Dedifferentiated amniotic fluid mesenchymal stem cell (primary cell): ENCODE measurements around the gene ACER3.
"Not testable (repeated sequence)": the region's sequence is repeated elsewhere in the genome, so short reads cannot be mapped to it uniquely, and the experiment has no call there.

Experiments
- DNase-seq: peaks from one replicate; pipeline ENCODE4 v3.0.0-alpha.2; 2016; ENCODE audit errors: extremely low spot score

The ACER3 gene

DNA sequence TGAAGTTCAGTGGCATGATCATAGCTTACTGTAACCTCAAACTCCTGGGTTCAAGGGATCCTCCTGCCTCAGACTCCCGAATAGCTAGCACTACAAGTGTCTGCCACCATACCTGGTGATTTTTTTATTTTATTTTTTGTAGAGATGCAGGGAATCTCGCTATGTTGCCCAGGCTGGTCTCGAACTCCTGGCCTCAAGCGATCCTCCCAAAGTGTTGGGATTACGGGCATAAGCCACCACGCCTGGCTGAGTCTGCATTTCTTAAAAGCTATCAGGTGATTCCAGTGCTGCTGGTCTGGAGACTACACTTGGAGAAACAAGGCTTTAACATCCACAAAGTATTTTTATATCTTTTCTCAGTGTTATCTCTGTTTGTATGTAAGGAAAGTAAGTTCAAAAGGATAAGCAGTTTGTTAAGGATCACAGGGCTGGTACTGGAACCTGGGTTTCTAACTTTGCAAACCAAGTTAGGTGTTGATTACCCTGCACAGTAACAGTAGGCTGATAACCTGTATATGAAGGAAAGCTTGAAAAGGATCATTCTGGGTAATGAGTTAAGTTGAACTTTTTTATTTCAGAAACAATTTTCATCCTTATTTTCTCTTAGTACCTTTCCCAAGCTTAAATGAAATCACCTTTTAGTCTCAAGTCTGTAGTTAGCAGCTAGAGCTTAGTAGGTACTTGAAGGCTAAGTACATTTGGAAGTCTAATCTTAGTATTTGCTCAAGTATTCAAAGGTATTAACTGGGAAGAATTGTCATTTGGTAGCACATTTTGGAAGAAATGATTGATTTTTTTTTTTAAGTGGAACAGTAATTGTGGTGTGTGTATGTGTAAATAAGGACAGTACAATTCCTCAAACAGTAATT lies 12.5 kb downstream of the ACER3 start:
- no peak for DNase-seq

DNA sequence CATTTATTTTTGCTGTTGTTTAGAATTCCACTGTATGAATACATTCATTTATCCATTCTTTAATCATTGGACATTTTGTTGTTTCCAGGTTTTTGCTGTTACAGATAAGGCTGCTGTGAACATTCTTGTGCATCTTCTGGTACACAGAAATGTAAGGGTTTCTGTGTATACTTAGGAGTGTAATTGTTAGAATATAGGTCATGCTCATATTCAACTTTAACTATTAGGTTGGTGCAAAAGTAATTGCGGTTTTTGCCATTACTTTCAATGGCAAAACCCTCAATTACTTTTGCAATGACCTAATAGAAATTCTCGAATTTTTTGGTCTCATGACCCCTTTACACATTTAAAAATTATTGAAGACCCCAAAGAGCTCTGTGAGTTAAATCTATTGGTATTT lies 17.3 kb downstream of the ACER3 start:
- DNase-seq: no peak

DNA sequence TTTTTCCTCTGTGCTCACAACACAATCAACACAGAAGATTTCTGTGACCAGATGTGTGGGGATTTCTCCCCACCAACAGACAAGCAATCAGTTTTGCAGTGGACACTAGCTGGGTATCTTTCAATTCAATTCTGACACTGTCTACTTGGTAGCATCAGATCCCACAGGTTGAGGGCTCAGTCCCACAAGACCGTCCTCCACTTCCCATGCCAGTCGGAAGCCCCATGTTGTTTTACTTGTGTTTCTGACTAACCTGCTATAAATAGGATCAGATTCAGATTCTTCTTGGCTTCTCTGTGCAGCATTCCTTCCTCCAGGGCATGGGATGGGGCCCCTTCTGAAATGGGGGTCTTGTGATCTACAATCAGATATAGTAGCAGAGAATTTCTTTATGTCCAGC lies 19.6 kb downstream of the ACER3 start:
- DNase-seq: no peak

DNA sequence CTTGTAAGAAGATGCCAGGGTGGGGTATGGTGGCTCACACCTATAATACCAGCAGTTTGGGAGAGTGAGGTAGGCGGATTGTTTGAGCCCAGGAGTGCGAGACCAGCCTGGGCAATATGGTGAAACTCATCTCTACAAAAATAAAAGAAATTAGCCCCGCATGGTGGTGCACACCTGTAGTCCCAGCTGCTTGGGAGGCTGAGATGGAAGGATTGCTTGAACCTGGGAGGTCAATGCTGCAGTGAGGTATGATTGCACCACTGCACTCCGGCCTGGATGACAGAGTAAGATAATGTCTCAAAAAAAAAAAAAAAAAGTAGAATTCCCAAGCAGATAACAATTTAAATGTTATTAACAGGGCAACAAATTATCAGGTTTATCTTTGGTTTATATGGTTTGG lies 20.2 kb downstream of the ACER3 start:
- no peak for DNase-seq

DNA sequence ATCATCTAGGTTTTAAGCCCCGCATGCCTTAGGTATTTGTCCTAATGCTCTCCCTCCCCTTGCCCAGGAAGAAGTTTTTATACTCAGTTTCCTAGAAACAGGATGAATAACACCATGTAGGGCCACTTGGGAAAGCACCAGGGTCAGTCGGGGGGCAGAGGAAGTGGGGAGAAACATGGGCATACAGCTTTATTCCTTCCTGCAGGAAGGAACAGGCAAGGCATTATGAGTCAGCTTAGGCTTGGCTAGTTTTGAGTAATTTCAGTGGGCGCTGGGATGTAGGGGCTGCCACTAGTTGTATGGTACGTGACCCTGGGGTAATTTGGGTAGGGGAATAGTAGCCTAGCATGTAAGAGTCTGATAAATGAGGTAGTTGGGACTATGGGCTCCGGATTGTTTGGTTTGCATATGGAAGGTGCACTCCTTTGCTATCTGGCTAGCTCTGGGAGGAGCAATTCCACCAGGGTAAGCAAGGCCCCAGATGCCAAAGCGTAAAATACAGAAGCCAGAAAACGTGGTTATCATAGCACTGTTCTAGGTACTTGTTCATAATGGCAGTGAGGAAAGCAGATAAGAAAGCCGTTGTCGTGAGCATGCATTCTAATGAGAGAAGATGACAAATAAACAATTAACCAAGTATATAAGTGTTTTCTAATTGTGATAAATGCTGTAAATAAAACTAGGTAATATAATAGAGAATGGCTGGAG lies 24.8 kb downstream of the ACER3 start:
- no peak for DNase-seq

DNA sequence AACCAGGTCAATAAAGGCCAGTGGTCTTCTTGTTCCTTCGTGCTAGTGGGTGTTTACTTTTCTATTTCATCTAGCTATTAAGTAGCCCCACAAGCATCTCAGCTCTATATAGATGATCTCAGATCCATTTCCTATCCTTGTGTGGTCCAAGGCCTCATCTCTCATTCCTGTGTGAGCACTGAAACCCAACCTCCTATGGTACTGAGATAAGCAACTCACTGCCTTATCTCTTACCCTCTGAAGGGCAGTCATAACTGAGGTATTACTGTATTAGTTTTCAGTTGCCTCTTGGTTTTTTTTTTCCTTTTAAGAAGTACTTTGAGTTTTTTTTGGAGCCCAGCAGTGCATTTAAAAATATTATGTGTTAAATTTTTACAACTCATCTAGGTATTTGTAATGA lies 28.3 kb downstream of the ACER3 start:
- no peak for DNase-seq

DNA sequence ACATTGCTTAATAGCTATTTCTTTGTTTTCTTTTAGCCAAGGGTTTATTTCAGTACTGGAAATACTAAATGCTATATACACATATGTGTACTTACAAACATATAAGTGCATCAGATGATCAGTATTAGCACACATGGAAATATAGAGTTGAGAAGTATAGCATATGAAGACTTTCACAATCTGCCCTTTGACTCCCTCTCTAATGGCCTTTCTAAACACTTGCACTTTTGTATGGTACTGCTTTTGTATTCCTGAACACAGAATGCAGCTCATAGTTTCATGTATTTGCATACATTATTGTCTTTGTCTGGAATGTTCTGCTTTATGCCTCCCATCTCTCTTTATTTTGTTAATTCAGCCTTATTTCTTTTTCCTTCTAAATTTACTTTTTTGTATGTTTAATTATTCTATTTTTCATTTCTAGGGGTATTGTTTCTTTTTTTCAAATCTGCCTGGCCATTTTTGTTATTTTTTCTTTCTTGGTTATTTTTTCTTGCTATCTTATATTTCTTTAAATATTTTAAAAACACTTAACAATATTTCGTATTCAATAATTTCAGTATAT lies 28.8 kb downstream of the ACER3 start:
- DNase-seq: no peak

DNA sequence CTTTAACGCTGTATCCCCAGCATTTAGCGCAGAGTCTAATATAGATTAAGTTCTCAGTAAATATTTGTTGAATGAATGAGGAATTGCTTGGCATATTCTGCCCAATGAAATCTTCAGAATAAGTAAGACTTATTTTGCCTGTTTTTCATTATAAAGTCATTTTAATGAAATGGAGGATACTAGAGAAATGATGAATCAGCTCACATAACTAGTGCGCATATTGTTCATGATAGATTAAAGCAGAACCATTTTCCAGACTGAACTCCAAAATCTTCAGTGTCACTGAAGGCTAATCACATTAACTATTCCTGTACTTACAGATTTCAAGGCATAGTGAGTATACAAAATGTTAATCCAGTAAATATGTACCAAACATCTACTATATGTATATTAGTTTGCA lies 29.6 kb downstream of the ACER3 start:
- DNase-seq: no peak

DNA sequence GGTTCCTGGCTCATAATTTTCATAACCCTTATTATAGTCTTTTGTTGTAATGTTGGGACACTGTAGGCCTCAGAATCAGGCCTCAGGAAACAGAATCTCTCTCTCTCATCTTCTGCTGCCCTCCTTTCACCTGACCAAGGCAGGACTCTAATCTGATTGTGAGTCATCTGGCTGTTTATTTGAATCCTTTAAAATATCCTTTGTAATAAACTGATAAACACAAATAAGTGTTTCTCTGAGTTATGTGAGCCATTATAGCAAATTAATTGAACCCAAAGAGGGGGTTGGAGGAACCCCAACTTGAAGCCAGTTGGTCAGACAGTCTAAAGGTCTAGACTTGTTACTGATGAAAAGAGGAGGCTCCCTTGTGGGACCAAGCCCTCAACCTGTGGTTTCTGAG lies 30.6 kb downstream of the ACER3 start:
- no peak for DNase-seq

DNA sequence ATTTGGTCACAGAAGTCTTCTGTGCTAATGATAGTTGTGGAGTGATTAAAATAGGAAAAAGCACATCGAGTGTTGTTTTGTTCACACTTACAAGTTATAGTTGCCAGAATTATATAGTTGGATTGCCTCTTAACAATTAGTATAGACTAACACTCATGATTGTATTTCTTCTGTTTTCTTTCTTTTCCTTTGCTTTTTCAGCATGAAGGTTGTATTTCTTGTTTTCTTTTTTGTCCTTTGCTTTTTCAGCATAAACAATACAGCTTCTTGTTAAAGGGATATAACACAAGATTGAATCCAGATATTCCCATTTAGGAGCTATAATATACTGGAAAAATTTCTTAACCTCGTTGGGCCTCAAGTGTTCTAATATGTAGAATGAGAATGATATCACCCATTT lies 31.1 kb downstream of the ACER3 start:
- DNase-seq: no peak

DNA sequence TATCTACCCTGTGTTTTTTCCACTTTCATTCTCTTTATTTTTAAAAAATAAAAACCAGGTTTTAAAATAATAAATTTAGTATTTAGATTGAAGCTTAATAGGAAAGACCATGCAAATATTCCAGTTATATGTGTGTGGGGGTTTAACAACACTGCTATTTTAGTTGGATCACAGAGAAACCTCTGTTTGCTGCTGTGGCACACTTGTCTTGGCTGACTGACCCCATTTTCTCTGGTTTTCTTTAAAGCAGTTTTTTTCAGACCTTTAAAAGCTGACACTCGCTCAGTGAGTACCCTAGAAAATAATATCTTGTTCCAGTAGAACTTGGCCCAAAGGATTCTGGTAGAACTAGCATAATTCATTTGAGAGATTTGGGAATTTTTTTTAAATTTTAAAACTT lies 31.6 kb downstream of the ACER3 start:
- no peak for DNase-seq

DNA sequence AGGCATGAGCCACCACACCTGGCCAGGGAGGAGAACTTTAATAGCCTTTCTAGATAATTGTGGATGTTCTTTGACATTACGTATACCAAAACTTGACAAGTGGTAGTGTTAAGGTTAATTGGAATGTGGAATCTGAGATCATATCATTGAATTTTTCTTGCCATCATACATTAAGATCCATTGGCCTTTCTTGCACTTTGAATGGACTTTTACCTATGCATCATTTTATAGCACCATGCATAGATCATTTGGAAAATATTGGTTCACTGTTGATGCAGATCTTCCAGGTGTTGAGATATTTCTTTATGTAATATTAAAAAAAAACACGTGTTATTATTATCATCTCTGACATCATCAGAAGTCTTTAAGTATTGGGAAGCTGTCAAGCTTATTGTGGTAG lies 36.5 kb downstream of the ACER3 start:
- no peak for DNase-seq

DNA sequence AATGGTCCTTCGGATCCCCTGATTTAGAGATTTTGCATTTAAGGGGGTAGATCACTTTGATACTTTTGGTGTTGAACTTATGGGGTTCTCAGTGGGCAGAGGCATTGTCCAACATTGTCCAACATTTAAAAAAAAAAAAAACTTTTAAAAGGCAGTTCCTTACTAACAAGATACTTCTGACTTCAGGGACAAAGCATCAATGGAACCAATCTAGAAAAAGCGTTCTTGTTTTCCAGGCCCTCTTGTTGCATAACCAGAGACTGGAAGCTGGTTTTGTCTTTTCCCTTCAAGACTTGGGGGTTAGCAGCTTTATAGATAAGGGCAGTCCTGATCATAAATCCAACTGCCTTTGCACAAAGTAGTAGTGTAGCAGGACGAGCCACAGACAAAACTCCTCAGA lies 40.4 kb downstream of the ACER3 start:
- no peak for DNase-seq

DNA sequence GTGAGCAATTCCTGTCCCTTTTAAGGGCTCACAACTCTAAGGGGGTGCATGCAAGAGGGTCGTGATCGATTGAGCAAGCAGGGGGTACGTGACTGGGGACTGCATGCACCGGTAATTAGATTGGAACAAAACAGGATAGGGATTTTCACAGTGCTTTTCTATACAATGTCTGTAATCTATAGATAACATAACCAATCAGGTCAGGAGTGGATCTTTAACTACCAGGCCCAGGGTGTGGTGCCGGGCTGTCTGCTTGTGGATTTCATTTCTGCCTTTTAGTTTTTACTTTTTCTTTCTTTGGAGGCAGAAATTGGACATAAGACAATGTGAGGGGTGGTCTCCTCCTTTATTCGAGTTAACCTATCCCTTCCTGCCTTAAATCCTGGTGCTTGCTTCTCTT lies 40.9 kb downstream of the ACER3 start:
- DNase-seq: not testable (repeated sequence)

DNA sequence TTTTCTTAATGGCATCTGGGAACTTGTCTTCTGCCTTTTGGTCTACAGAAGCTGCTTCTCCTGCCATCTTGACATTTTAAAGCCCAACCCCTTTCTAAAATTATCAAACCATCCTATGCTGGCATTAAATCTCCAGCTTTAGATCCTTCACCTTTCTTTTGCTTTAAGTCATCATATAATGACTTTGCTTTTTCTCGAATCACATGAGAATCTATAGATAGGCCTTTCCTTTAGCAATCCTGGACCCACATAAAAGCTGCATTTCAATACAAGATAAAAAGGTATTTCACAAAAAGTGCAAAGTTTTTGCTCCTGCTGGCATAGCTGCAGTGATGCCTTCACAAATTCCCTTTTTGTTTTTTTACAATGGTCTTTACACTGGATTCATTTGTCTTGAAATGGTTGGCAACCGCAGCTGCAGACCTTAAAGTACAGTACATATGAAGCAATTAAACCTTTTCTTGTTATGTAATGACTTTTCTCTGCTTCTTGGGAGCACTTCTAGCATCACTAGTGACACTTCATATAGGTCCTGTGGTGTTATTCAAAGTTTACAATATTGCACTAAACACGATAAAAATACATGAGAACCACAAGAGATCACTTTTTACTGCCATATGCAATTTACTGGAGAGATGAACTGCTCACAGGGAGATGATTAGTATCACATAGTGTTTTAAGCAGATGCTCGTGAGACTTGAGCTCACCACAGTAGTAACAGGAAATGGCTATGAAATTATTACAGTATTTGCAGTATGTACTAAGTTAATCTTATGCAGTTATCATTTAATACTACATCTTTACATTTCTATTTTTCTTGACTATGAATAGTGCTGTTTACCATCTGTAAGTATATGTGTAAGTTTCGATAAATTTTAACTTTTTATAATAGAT lies 41.6 kb downstream of the ACER3 start:
- DNase-seq: no peak

DNA sequence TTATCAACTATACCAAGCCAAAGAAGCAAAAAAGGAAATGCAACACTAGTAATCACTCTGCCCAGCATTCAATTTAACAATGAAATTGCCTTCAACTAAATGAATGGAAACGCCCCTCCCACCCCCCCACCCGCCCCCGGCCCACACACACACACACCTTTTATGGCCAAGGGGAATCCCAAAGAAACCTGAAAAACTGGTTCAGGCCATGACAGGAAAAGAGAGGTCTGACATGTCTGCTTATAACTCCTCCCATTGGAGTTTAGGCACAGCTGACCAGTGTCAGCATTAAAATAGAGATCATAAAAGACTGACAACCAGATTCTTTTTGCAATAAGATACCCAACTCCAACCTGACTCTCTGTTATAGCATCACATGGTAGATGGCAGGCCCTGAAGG lies 42.6 kb downstream of the ACER3 start:
- no peak for DNase-seq

DNA sequence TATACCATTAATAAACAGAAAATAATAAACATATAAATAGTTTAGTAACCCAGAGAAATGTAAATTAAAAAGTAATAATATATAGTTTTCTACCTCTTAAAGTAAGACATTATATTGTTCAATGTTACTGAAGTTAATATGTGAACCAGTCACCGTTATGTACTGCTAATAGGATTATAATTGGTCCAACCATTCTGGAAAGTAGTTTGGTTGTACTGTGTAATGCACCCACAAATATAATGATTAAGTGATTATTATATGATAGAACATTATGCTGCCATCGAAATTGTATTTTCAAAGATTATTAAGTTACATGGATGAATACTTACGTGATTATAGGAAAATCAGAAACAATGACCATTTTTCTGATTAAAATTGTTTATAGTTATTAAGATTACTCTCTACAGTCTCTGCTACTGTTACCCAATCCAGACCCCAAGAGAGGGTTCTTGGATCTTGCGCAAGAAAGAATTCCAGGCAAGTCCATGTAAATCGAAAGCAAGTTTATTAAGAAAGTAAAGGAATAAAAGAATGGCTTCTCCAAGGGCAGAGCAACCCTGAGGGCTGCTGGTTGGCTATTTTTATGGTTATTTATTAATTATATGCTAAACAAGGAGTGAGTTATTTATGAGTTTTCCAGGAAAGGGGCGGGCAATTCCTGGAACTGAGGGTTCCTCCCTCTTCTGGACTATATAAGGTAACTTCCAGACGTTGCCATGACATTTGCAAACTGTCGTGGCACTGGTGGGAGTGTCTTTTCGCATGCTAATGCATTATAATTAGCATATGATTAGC lies 50.1 kb downstream of the ACER3 start:
- no peak for DNase-seq

DNA sequence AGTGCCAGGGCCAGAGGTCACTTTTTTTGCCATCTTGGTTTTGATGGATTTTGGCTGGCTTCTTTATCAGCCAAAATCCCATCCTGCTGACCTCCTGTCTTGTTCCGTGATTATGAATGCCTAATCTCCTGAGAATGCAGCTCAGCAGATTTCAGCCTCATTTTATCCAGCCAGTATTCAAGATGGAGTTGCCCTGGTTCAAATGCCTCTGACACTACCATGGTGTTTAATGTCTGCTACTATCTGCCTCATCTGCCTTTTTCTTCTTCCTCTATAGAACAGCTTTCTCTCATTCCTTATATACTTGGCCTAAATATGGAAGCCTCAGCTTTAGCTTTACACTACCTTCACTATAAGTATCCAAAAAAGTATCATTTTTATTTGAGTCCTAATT lies 50.7 kb downstream of the ACER3 start:
- DNase-seq: no peak

DNA sequence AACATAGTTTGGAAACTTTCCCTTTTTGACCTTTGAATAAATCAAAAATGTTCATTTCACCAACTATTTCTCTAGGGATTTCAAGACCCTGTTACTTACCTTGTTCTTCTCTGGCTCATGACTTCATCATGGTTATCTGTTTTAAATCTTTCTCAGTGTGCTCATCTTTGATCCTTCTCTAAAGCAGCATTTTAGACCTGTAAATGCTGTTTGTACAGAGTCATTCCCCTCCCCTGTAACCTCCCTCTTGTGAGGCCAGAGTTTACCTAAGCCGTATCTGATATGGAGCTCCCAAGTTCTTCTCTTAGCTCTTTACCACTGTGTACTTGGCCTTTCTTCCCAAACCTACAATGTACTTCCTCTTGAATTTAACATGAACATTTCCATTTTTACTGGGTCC lies 56.0 kb downstream of the ACER3 start:
- no peak for DNase-seq

DNA sequence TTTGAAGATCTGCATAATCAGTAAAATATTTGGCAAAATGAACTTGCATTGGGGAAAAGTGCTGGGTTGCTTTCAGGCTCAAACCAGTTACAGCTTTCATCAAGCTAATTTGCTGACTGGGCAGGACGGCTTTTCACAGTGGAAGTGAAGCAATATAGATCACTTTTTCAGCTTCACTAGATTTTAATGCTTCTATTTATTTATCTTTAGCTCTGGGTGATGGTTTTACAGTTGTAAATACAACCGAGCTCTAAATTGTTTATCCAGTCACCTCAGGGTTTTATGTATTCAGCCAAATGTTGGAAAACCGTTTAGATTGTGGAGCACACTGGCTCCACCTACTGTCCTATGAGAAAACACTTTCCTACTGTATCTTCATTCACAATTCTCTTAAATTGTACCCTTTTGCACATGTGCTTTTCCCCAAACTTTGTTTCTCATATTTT lies 58.2 kb downstream of the ACER3 start:
- peak; percentile 74 for DNase-seq

DNA sequence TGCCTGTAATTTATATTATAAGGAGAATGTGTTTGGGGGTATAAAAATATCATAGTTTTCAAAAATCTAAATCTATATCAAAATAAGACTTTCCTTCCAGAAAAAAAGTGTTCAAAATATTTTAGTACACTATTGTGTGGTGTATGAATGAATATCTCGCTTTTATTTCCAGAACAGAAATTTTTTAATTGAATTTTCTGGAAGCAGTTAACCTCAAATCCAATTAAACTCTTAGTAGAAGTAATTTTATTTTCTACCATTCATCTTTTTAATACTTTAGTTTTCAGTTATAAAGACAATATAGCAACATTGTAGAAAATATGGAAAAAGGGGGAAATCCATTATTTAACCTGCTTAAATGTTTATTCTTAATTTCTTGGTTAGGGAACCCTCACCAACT lies 58.7 kb downstream of the ACER3 start:
- DNase-seq: no peak
